ENCODE data around the gene APBA1. TPM values are rescaled to one million over a fixed set of nuclear protein-coding genes. Genes with fewer than 3 reads are reported as not detected.

APBA1 gene
- total and polyA plus RNA-seq, 2 of the 4 experiments (the other 2 are of a cell fraction), result 3.8 to 5.1 TPM

DNA sequence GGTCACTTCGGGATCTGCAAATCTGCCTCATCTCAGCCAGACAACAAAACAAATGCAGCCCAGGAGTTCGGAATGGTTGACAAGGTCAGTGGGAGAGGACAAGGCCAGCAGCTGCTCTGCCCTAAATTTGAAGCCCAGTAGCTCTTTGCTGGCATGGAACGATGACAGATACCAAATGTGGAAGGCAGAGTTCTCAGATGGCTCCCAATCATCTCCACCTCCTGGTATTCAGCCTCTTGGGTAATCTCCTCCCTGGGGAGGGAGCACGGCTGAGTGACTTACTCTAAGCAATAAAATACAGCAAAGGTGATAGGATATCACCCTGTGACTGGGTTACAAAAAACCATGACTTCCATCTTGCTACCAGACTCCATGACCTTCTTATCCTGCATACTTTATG, 174.4 kb downstream of the APBA1 start:
- H4K8ac ChIP-seq (ENCODE audit: low read depth in 2 of 2, low read length in 2 of 2), result no peak overlapping the region
- H3K4ac ChIP-seq (ENCODE audit: low read depth, low read length), result no peak overlapping the region
- no peaks in the 10 kb centered on the region for H3K36me3 ChIP-seq (ENCODE audit: control insufficient read depth, insufficient read depth, low read length)
- no peak for ATAC-seq (ENCODE audit: low read depth)
- no peak overlapping the region for H2BK20ac ChIP-seq (ENCODE audit: low read depth, low read length)
- H3K4me1 ChIP-seq (ENCODE audit: control insufficient read depth, insufficient read depth, low read length), result no peaks in the 10 kb centered on the region
- intact Hi-C loops (cut with micrococcal nuclease) (no loop called here), in situ Hi-C loops (cut with MboI; ENCODE audit: low sequenced_read_pairs) (no loop called here), dilution Hi-C loops (cut with HindIII; ENCODE audit: low sequenced_read_pairs, unreplicated experiment) (no loop called here)
- H4K91ac ChIP-seq (ENCODE audit: insufficient read depth, low read depth, low read length), result no peak overlapping the region
- H2AK9ac ChIP-seq (replicated peaks; ENCODE audit: low read depth, low read length, poor library complexity), result no peak overlapping the region
- H3K9me3 ChIP-seq (ENCODE audit: control insufficient read depth, insufficient read depth, low read length), result no peaks in the 10 kb centered on the region
- H3K18ac ChIP-seq (ENCODE audit: low read depth, low read length), result no peak overlapping the region
- no peak overlapping the region for H2AK5ac ChIP-seq (ENCODE audit: low read depth, low read length)
- H2BK120ac ChIP-seq (ENCODE audit: low read depth, low read length), result no peak overlapping the region
- no peaks in the 10 kb centered on the region for H3K27me3 ChIP-seq (ENCODE audit: control insufficient read depth, insufficient read depth, low read length)
- CTCF ChIA-PET, result no interaction called here
- 0 out of 4 replicates have a peak, but pooled peaks cover 0 to 4% of the 10 kb centered on the region in 2 experiments for H3K79me1 ChIP-seq (ENCODE audit: low read depth in 1 of 2, low read length in 2 of 2)
- POLR2A ChIA-PET (ENCODE audit: unreplicated experiment), result no interaction called here
- H2BK15ac ChIP-seq (ENCODE audit: low read depth, low read length), result no peak overlapping the region
- TF ChIP-seq NFE2L2 (IDR thresholded peaks at IDR 0.05; ENCODE audit: low read depth, low read length) (no peak), RCOR1 (IDR thresholded peaks at IDR 0.05; ENCODE audit: insufficient replicate concordance, low read length) (no peak), MXI1 (IDR thresholded peaks at IDR 0.05; ENCODE audit: borderline replicate concordance, low read depth, low read length) (no peak), RFX5 (IDR thresholded peaks at IDR 0.05; ENCODE audit: low read depth, low read length) (no peak), MAZ (IDR thresholded peaks at IDR 0.05; ENCODE audit: borderline replicate concordance, low read depth, low read length) (no peak), MAFK (IDR thresholded peaks at IDR 0.05; ENCODE audit: low read depth, low read length) (no peak), SMC3 (IDR thresholded peaks at IDR 0.05; ENCODE audit: low read depth, low read length) (no peak), CEBPB (IDR thresholded peaks at IDR 0.05; ENCODE audit: low read depth, low read length) (no peak)
- TF ChIP-seq, protein P1, sequence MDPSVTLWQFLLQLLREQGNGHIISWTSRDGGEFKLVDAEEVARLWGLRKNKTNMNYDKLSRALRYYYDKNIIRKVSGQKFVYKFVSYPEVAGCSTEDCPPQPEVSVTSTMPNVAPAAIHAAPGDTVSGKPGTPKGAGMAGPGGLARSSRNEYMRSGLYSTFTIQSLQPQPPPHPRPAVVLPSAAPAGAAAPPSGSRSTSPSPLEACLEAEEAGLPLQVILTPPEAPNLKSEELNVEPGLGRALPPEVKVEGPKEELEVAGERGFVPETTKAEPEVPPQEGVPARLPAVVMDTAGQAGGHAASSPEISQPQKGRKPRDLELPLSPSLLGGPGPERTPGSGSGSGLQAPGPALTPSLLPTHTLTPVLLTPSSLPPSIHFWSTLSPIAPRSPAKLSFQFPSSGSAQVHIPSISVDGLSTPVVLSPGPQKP (IDR thresholded peaks at IDR 0.05; ENCODE audit: borderline replicate concordance, low read depth, low read length), result no peak
- TF ChIP-seq, protein P2, sequence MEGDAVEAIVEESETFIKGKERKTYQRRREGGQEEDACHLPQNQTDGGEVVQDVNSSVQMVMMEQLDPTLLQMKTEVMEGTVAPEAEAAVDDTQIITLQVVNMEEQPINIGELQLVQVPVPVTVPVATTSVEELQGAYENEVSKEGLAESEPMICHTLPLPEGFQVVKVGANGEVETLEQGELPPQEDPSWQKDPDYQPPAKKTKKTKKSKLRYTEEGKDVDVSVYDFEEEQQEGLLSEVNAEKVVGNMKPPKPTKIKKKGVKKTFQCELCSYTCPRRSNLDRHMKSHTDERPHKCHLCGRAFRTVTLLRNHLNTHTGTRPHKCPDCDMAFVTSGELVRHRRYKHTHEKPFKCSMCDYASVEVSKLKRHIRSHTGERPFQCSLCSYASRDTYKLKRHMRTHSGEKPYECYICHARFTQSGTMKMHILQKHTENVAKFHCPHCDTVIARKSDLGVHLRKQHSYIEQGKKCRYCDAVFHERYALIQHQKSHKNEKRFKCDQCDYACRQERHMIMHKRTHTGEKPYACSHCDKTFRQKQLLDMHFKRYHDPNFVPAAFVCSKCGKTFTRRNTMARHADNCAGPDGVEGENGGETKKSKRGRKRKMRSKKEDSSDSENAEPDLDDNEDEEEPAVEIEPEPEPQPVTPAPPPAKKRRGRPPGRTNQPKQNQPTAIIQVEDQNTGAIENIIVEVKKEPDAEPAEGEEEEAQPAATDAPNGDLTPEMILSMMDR (conservative IDR thresholded peaks at IDR 0.05; ENCODE audit: low read depth, low read length), result no peak
- TF ChIP-seq, protein P3, sequence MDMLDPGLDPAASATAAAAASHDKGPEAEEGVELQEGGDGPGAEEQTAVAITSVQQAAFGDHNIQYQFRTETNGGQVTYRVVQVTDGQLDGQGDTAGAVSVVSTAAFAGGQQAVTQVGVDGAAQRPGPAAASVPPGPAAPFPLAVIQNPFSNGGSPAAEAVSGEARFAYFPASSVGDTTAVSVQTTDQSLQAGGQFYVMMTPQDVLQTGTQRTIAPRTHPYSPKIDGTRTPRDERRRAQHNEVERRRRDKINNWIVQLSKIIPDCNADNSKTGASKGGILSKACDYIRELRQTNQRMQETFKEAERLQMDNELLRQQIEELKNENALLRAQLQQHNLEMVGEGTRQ (IDR thresholded peaks at IDR 0.05; ENCODE audit: low read depth, low read length), result no peak
- 0 out of 2 replicates have a peak, but pooled peaks cover 4% of the 10 kb centered on the region for H4K20me1 ChIP-seq (ENCODE audit: insufficient read depth, low read length)
- no peak for DNase-seq
- H3K4me2 ChIP-seq (ENCODE audit: low read depth, low read length), result no peak overlapping the region
- 20% methylated on average over 1 of the region's 4 CpGs; no CpG with 5 or more reads in 1 of the 2 experiments for WGBS, 2 experiments (ENCODE audit: extremely low coverage in 2 of 2, insufficient read length in 1 of 2)
- no peaks in the 10 kb centered on the region; the same call in 1 of the 2 replicates for H3K9me1 ChIP-seq (ENCODE audit: insufficient read depth, low read length)
- no TSS peak for BruUV-seq (replicated peaks)
- no peak overlapping the region for H3K27ac ChIP-seq (ENCODE audit: insufficient read depth, low read length)
- no peak overlapping the region for H2AFZ ChIP-seq (replicated peaks; ENCODE audit: low read length, poor library complexity)
- H3K9ac ChIP-seq (ENCODE audit: low read depth, low read length), result no peak overlapping the region
- no peak overlapping the region for H3K4me3 ChIP-seq (ENCODE audit: insufficient read depth, low read depth, low read length)
- no peak overlapping the region for H3K56ac ChIP-seq (ENCODE audit: extremely low read depth, insufficient read depth, low read length)
- H3K14ac ChIP-seq (replicated peaks; ENCODE audit: low read depth, low read length), result no peak overlapping the region
- no peak overlapping the region for H2BK5ac ChIP-seq (ENCODE audit: low read depth, low read length, poor library complexity, severe bottlenecking)
- H4K5ac ChIP-seq (ENCODE audit: low read depth, low read length), result no peak overlapping the region
- H3K23ac ChIP-seq (ENCODE audit: low read depth, low read length), result no peak overlapping the region

Measured in IMR-90 (cell line).